ENCODE data around the gene TPGS1. TPM values are rescaled to one million over a fixed set of nuclear protein-coding genes. Genes with fewer than 3 reads are reported as not detected.

The TPGS1 gene
- total and polyA plus RNA-seq, 12 donors: 7.1 to 22.2 (median 10.2) TPM

DNA sequence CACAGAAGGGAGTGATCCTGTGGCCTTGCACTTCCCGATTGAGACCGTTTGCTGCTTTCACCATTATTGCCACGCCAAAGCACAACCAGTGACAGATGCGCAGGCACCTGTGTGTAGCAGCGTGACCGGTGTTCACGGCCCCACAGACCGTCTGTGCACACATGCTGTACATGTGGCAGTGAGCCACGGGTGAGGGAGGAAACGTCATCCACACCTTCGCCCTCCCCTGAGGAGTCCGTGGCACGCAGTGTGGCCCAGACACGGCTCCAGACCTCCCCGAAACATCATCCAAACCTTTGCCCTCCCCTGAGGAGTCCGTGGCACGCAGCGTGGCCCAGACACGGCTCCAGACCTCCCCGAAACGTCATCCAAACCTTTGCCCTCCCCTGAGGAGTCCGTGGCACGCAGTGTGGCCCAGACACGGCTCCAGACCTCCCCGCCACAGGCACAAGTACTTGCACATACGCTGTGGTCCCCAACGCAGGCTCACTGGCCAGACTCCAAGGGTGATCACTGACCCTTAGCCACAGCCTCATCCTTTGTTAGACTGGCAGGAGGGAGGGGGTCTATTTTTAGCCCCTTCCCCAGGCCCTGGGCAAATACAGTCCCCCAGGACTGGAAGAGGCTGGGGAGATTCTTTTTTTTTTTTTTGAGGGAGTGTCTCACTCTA is 38.6 kb upstream of the TPGS1 start:
- ATAC-seq: no peak
- Histone ChIP-seq H3K9me3 (no peaks in the 10 kb centered on the region), H3K4me3 (no peak overlapping the region), H3K36me3 (no peaks in the 10 kb centered on the region), H3K27ac (no peak overlapping the region), H3K27me3 (no peaks in the 10 kb centered on the region), H3K4me1 (no peaks in the 10 kb centered on the region)
- 76 to 79% methylated on average over 27 of the region's 27 CpGs for WGBS, 2 donors
- intact Hi-C loops (cut with DNase I): no loop called here
- TF ChIP-seq CTCF (IDR thresholded peaks at IDR 0.05): no peak
- no peak for DNase-seq

DNA sequence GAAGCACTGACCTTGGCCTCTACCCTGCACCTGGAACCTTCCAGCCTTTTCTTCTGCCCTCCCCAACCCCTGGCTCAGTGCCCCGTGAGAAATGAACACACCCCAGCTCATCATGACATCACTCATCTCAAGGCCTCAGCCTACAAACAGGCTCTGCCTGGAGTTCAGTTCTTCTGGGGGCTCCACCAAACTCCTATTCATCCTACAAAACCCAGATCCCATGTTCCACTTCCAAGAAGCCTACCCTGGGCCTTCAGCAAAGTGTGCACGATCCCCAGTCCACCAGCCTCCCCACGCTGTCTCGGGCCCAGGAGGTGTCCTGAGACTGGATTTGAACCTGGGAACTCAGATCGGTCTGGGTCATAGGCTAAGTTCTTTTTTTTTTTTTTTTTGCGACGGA is 37.5 kb upstream of the TPGS1 start:
- Histone ChIP-seq H3K4me3 (no peak overlapping the region), H3K4me1 (peaks cover 0 to 9% (median 4%) of the 10 kb centered on the region in 9 donors), H3K9me3 (no peaks in the 10 kb centered on the region), H3K36me3 (no peaks in the 10 kb centered on the region), H3K27me3 (peaks cover 0 to 1% (median 0%) of the 10 kb centered on the region in 7 donors), H3K27ac (no peak overlapping the region)
- DNase-seq (no peak), ATAC-seq (no peak)
- 81 to 85% methylated on average over 7 of the region's 7 CpGs for WGBS, 2 donors
- TF ChIP-seq CTCF (IDR thresholded peaks at IDR 0.05): no peak
- intact Hi-C loops (cut with DNase I): loop anchor here in 2 of 10 donors (10.0 kb wide), 2 partner anchors 85 to 95 kb away; a partner anchor contains a TSS

GRCh38 chr19:470701-471100 is 36.6 kb upstream of the TPGS1 start:
- H3K4me3 ChIP-seq: no peak overlapping the region
- intact Hi-C loops (cut with DNase I): loop anchor here in 2 of 10 donors (10.0 kb wide), 2 partner anchors 86 to 96 kb away; a partner anchor contains a TSS
- no peak for TF ChIP-seq CTCF (IDR thresholded peaks at IDR 0.05)
- H3K36me3 ChIP-seq: no peaks in the 10 kb centered on the region
- WGBS, 2 donors: 72 to 76% methylated on average over 20 of the region's 20 CpGs
- no peak overlapping the region for H3K27ac ChIP-seq
- no peak for ATAC-seq
- peaks cover 0 to 14% (median 8%) of the 10 kb centered on the region in 9 donors for H3K4me1 ChIP-seq
- DNase-seq: no peak
- peaks cover 0 to 3% (median 0%) of the 10 kb centered on the region in 7 donors for H3K27me3 ChIP-seq
- H3K9me3 ChIP-seq: no peaks in the 10 kb centered on the region

DNA sequence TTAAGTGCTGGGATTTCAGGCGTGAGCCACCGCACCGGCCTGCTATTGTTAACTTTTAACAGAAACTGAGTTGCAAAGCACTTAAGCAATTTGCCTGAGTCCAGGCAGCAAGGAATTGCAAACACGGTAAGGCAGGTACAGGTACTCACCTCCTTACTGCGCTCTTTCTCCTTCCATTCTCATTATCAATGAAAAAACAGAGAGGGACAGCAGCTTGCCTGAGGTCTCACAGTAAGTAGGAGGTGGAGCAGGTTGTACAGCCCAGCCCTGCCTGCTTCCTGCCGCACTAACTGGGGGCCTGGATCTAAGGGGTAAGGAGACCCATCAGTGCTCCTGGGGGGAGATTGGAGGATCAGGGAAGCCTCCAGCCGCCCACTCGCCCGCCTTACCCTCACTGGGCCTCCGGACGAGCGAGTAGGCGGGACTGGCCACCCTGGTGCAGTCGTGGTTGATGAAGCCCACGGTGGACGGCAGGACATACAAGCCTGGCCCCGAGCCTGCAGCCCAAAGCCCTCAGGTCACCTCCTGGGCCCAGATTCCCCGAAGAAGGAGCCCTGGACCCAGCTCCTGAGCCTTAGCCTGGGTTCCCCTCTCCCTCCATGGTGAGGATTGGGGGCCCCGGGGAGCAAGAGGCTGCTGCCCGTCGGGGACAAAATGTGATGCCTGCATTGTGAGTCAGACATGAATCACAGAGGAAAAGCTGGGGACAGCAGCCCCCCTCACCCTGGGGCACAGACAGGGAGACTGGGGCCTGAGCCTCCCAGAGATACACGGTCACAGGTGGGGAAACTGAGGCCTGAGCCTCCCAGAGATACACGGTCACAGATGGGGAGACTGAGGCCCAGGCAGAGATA is 35.1 kb upstream of the TPGS1 start:
- no peaks in the 10 kb centered on the region for H3K9me3 ChIP-seq
- intact Hi-C loops (cut with DNase I): loop anchor here in 2 of 10 donors (10.0 kb wide), 2 partner anchors 87 to 97 kb away; a partner anchor contains a TSS
- TF ChIP-seq CTCF (IDR thresholded peaks at IDR 0.05): no peak
- DNase-seq (no peak), ATAC-seq (no peak)
- no peak overlapping the region for H3K27ac ChIP-seq
- WGBS, 2 donors: 73% methylated on average over 23 of the region's 23 CpGs
- no peaks in the 10 kb centered on the region for H3K36me3 ChIP-seq
- H3K4me1 ChIP-seq: peaks cover 0 to 14% (median 8%) of the 10 kb centered on the region in 9 donors
- peaks cover 0 to 3% (median 0%) of the 10 kb centered on the region in 7 donors for H3K27me3 ChIP-seq
- no peak overlapping the region for H3K4me3 ChIP-seq

Data from heart right ventricle (tissue), 16 donors.